ENCODE measurements around the gene SLC25A25. TPM values are rescaled to one million over a fixed set of nuclear protein-coding genes. Genes with fewer than 3 reads are reported as not detected.
A peak's percentile ranks its signal among the peaks of the same experiment; 100 is the strongest.

The SLC25A25 gene
- total and polyA plus RNA-seq, 2 experiments from 2014 or later: 8.2 to 20.2 TPM

GRCh38 chr9:128125580-128126354 lies 57.7 kb downstream of the SLC25A25 start:
- Histone ChIP-seq H3K4me1 (ENCODE audit: insufficient read depth) (peaks cover 9% of the 10 kb centered on the region; the same call in 1 of the 2 replicates), H3K4me3 (peak overlapping the region; percentile 98), H3K79me2 (ENCODE audit: insufficient read depth) (peaks cover 29% of the 10 kb centered on the region), H3F3A (ENCODE audit: insufficient read depth) (no peaks in the 10 kb centered on the region), H3K36me3 (ENCODE audit: low read depth) (no peaks in the 10 kb centered on the region), H3K4me2 (ENCODE audit: unreplicated experiment) (peak overlapping the region; percentile 71), H3K9me3 (ENCODE audit: low read depth) (no peaks in the 10 kb centered on the region), H3K9ac (peak overlapping the region; percentile 25; the same call in 1 of the 2 replicates), H3K27ac (no peak overlapping the region), H4K20me1 (ENCODE audit: insufficient read depth) (no peaks in the 10 kb centered on the region; the same call in 1 of the 2 replicates), H2AFZ (no peak overlapping the region), H3K27me3 (replicated peaks; ENCODE audit: insufficient read depth) (no peaks in the 10 kb centered on the region), H3K9me2 (ENCODE audit: insufficient read depth) (no peaks in the 10 kb centered on the region)
- no peak for DNase-seq
- 50 to 51% methylated on average over 10 of the region's 10 CpGs for WGBS, 2 experiments (ENCODE audit: low coverage in 1 of 2, low lambda C conversion rate in 2 of 2, missing lambda C conversion rate in 2 of 2)
- TF ChIP-seq EZH2 (IDR thresholded peaks at IDR 0.05; ENCODE audit: insufficient read depth, poor library complexity, severe bottlenecking): no peak
- TF ChIP-seq EZH2phosphoT487 (IDR thresholded peaks at IDR 0.05; ENCODE audit: insufficient read depth, low read depth): no peak
- in situ Hi-C loops (cut with MboI): no loop called here

- peak within 1 kb of the TSS; percentile 96 for H3K9ac ChIP-seq
- peaks cover 29% of the 10 kb centered on the region for H3K79me2 ChIP-seq (ENCODE audit: insufficient read depth)
- TF ChIP-seq EZH2 (IDR thresholded peaks at IDR 0.05; ENCODE audit: insufficient read depth, poor library complexity, severe bottlenecking): no peak
- TF ChIP-seq EZH2phosphoT487 (IDR thresholded peaks at IDR 0.05; ENCODE audit: insufficient read depth, low read depth): no peak
- peaks cover 9% of the 10 kb centered on the region; the same call in 1 of the 2 replicates for H3K4me1 ChIP-seq (ENCODE audit: insufficient read depth)
- H3K4me3 ChIP-seq: peak within 1 kb of the TSS; percentile 98
- H3F3A ChIP-seq (ENCODE audit: insufficient read depth): no peaks in the 10 kb centered on the region
- H3K4me2 ChIP-seq (ENCODE audit: unreplicated experiment): peak within 1 kb of the TSS; percentile 84
- no peaks in the 10 kb centered on the region for H3K9me3 ChIP-seq (ENCODE audit: low read depth)
- WGBS, 2 experiments (ENCODE audit: low coverage in 1 of 2, low lambda C conversion rate in 2 of 2, missing lambda C conversion rate in 2 of 2): 0% methylated on average over 22 to 50 of the region's 56 CpGs
- H3K9me2 ChIP-seq (ENCODE audit: insufficient read depth): no peaks in the 10 kb centered on the region
- H3K27ac ChIP-seq: peak within 1 kb of the TSS; percentile 97
- DNase-seq: peak; percentile 95
- H2AFZ ChIP-seq: peak within 1 kb of the TSS; percentile 96
- in situ Hi-C loops (cut with MboI): no loop called here
- H3K36me3 ChIP-seq (ENCODE audit: low read depth): no peaks in the 10 kb centered on the region
- H3K27me3 ChIP-seq (replicated peaks; ENCODE audit: insufficient read depth): no peaks in the 10 kb centered on the region
- no peaks in the 10 kb centered on the region; the same call in 1 of the 2 replicates for H4K20me1 ChIP-seq (ENCODE audit: insufficient read depth)
Observed at GRCh38 chr9:128127568-128127989, 59.5 kb downstream of the SLC25A25 start, which contains the start of gene PTGES2. TSS of gene PTGES2 (minus strand) at chr9:128127729. CDS start at chr9:128127717, 12 bp downstream.

GRCh38 chr9:128127990-128128835 lies 60.2 kb downstream of the SLC25A25 start:
- Histone ChIP-seq H3K4me2 (ENCODE audit: unreplicated experiment) (peak overlapping the region; percentile 84), H2AFZ (peak overlapping the region; percentile 96), H3K27me3 (replicated peaks; ENCODE audit: insufficient read depth) (no peaks in the 10 kb centered on the region), H3K79me2 (ENCODE audit: insufficient read depth) (peaks cover 29% of the 10 kb centered on the region), H3K4me3 (peak overlapping the region; percentile 98), H3K27ac (peak overlapping the region; percentile 97), H3K36me3 (ENCODE audit: low read depth) (no peaks in the 10 kb centered on the region), H4K20me1 (ENCODE audit: insufficient read depth) (no peaks in the 10 kb centered on the region; the same call in 1 of the 2 replicates), H3K4me1 (ENCODE audit: insufficient read depth) (peaks cover 9% of the 10 kb centered on the region; the same call in 1 of the 2 replicates), H3F3A (ENCODE audit: insufficient read depth) (no peaks in the 10 kb centered on the region), H3K9me2 (ENCODE audit: insufficient read depth) (no peaks in the 10 kb centered on the region), H3K9ac (peak overlapping the region; percentile 96), H3K9me3 (ENCODE audit: low read depth) (no peaks in the 10 kb centered on the region)
- in situ Hi-C loops (cut with MboI): no loop called here
- TF ChIP-seq EZH2phosphoT487 (IDR thresholded peaks at IDR 0.05; ENCODE audit: insufficient read depth, low read depth) (no peak), EZH2 (IDR thresholded peaks at IDR 0.05; ENCODE audit: insufficient read depth, poor library complexity, severe bottlenecking) (no peak)
- DNase-seq: peak; percentile 94
- 0 to 1% methylated on average over 68 to 82 of the region's 82 CpGs for WGBS, 2 experiments (ENCODE audit: low coverage in 1 of 2, low lambda C conversion rate in 2 of 2, missing lambda C conversion rate in 2 of 2)
